GM12878 (cell line): ENCODE results near the gene ELAPOR1. TPM values are rescaled to one million over a fixed set of nuclear protein-coding genes. Genes with fewer than 3 reads are reported as not detected.

ENCODE experiments used
- ASH2L ChIP-seq: fragments of 300-600, 200-600 bp; sonication (generic); IDR thresholded peaks from 2 replicates; pipeline ENCODE4 v1.6.1; 2017; ENCODE audit warnings: low read depth, mild to moderate bottlenecking, borderline replicate concordance
- ATF2 ChIP-seq: IDR thresholded peaks from 2 replicates; pipeline ENCODE4 v1.6.1; 2012; ENCODE audit warnings: low read length, inconsistent platforms
- ATF7 ChIP-seq: fragments of 450-650 bp; IDR thresholded peaks from 2 replicates; pipeline ENCODE4 v1.6.1; 2016; ENCODE audit warnings: low read depth, mild to moderate bottlenecking
- BCL3 ChIP-seq: IDR thresholded peaks from 2 replicates; pipeline ENCODE4 v1.6.1; 2011; ENCODE audit warnings: borderline replicate concordance, low read depth, mild to moderate bottlenecking, moderate library complexity, low read length; ENCODE audit not compliant: insufficient read depth, poor library complexity, severe bottlenecking
- BRCA1 ChIP-seq: IDR thresholded peaks from 2 replicates; pipeline ENCODE4 v1.6.1; 2011; ENCODE audit warnings: low read depth, low read length, improper control_type of control experiment
- CEBPB ChIP-seq, 2 experiments: fragments of 150-350 bp in 1 of 2; IDR thresholded peaks; 2 replicates each; pipeline ENCODE4 v1.6.1; 2012 to 2014; ENCODE audit warnings: low read depth in 2 of 2, low read length in 2 of 2, borderline replicate concordance in 1 of 2, inconsistent platforms in 1 of 2
- DPF2 ChIP-seq: fragments of 450-650 bp; IDR thresholded peaks from 2 replicates; pipeline ENCODE4 v1.6.1; 2017; ENCODE audit warnings: mild to moderate bottlenecking
- HSF1 ChIP-seq: fragments of 150-350 bp; IDR thresholded peaks from 2 replicates; pipeline ENCODE4 v1.6.1; 2014; ENCODE audit warnings: mild to moderate bottlenecking, low read depth, low read length
- IRF3 ChIP-seq: fragments of 450-650 bp; IDR thresholded peaks from 2 replicates; pipeline ENCODE4 v1.6.1; 2014; ENCODE audit warnings: mild to moderate bottlenecking
- IRF4 ChIP-seq: IDR thresholded peaks from 2 replicates; pipeline ENCODE4 v1.6.1; 2011; ENCODE audit warnings: low read depth, low read length
- JUND ChIP-seq: IDR thresholded peaks from 2 replicates; pipeline ENCODE4 v1.6.1; 2012; ENCODE audit warnings: low read depth, mild to moderate bottlenecking, low read length, improper control_type of control experiment, moderate library complexity
- KAT2A ChIP-seq: conservative IDR thresholded peaks from 2 replicates; pipeline ENCODE4 v1.6.1; 2011; ENCODE audit warnings: low read depth, low read length; ENCODE audit not compliant: control insufficient read depth
- MEF2B ChIP-seq: fragments of 450-650 bp; IDR thresholded peaks from 2 replicates; pipeline ENCODE4 v1.6.1; 2018; ENCODE audit warnings: mild to moderate bottlenecking, moderate library complexity; ENCODE audit not compliant: partially characterized antibody, poor library complexity, severe bottlenecking
- MTA2 ChIP-seq: fragments of 450-650 bp; IDR thresholded peaks from 2 replicates; pipeline ENCODE4 v1.6.1; 2016; ENCODE audit warnings: low read depth, mild to moderate bottlenecking, moderate library complexity
- NFYA ChIP-seq: IDR thresholded peaks from 2 replicates; pipeline ENCODE4 v1.6.1; 2011; ENCODE audit warnings: low read depth, mild to moderate bottlenecking, low read length, improper control_type of control experiment, borderline replicate concordance
- NRF1 ChIP-seq: conservative IDR thresholded peaks from 2 replicates; pipeline ENCODE4 v1.6.1; 2011; ENCODE audit warnings: mild to moderate bottlenecking, low read depth, low read length, improper control_type of control experiment
- POLR2A ChIP-seq: IDR thresholded peaks from 2 replicates; pipeline ENCODE4 v1.6.1; 2011; ENCODE audit warnings: low read depth, mild to moderate bottlenecking, low read length
- RUNX3 ChIP-seq: IDR thresholded peaks from 2 replicates; pipeline ENCODE4 v1.6.1; 2012; ENCODE audit warnings: low read length, inconsistent platforms
- SIN3A ChIP-seq: IDR thresholded peaks from 2 replicates; pipeline ENCODE4 v1.6.1; 2012; ENCODE audit warnings: low read depth, low read length, improper control_type of control experiment
- SMC3 ChIP-seq: IDR thresholded peaks from 2 replicates; pipeline ENCODE4 v1.6.1; 2011; ENCODE audit warnings: low read length, improper control_type of control experiment, borderline replicate concordance
- SUPT20H ChIP-seq: IDR thresholded peaks from 2 replicates; pipeline ENCODE4 v1.6.1; 2011; ENCODE audit warnings: low read depth, mild to moderate bottlenecking, low read length, moderate library complexity, borderline replicate concordance; ENCODE audit not compliant: control insufficient read depth
- SUZ12 ChIP-seq: fragments of 200-600 bp; sonication (generic); IDR thresholded peaks from one replicate; pipeline ENCODE4 v1.6.1; 2018; ENCODE audit warnings: antibody characterized with exemption, mild to moderate bottlenecking; ENCODE audit not compliant: unreplicated experiment
- TAF1 ChIP-seq: IDR thresholded peaks from 2 replicates; pipeline ENCODE4 v1.6.1; 2011; ENCODE audit warnings: mild to moderate bottlenecking, low read depth, low read length, borderline replicate concordance
- TCF3 ChIP-seq: IDR thresholded peaks from 2 replicates; pipeline ENCODE4 v1.6.1; 2012; ENCODE audit warnings: low read depth, mild to moderate bottlenecking, low read length, borderline replicate concordance; ENCODE audit not compliant: insufficient read depth
- ZNF622 ChIP-seq: fragments of 450-650 bp; IDR thresholded peaks from 2 replicates; pipeline ENCODE4 v1.6.1; 2017; ENCODE audit warnings: mild to moderate bottlenecking, inconsistent platforms
- polyA plus RNA-seq, 11 experiments: library from polyadenylated mRNA; depleted of rRNA in 4 of 11; unstranded in 6 of 11; stranded (reverse) in 5 of 11; fragments of >200 nt; fragmentation: Nextera tagmentation in 4 of 11; fragmentation: Illumina TruSeq in 1 of 11; extraction: Ambion mirVana in 4 of 11; extraction: Trizol in 1 of 11; gene quantifications; 1 replicate in 1 of 11; 2 replicates in 10 of 11; pipeline versions ENCODE4 v1.2.1 to v1.2.3, GENCODE V29; 2011 to 2016; ENCODE audit warnings: inconsistent platforms in 2 of 11, missing spikeins in 2 of 11, low read depth in 1 of 11
- total RNA-seq, 4 experiments: library from RNA; depleted of rRNA in 3 of 4; stranded (reverse); fragments of >200 nt in 3 of 4; fragmentation: Illumina TruSeq in 1 of 4; extraction: Trizol in 1 of 4; gene quantifications; 2 replicates each; pipeline versions ENCODE4 v1.2.1 to v1.2.3, GENCODE V29; 2013 to 2021

ELAPOR1 gene
- total and polyA plus RNA-seq, 10 of the 15 experiments (the other 5 are each of a cell fraction or from before 2014, with no cell fraction given): 0.04 to 2.1 (median 0.19) TPM; not detected in 2

- TF ChIP-seq HSF1: no peak; the same call in 1 of the 2 replicates
- TF ChIP-seq BRCA1: no peak
- TF ChIP-seq POLR2A: peak; percentile 98
- TF ChIP-seq SUPT20H: no peak
- TF ChIP-seq ASH2L: no peak
- TF ChIP-seq NRF1: no peak
- 0 out of 2 replicates have a peak, but pooled peaks have one; percentile 9 for TF ChIP-seq IRF4
- 0 out of 2 replicates have a peak, but pooled peaks have one; percentile 13 for TF ChIP-seq IRF3
- no peak for TF ChIP-seq SUZ12
- TF ChIP-seq NFYA: no peak
- no peak for TF ChIP-seq KAT2A
- peak; percentile 72 for TF ChIP-seq RUNX3
- peak; percentile 77 for TF ChIP-seq TAF1
- TF ChIP-seq DPF2: 0 out of 2 replicates have a peak, but pooled peaks have one; percentile 53
- TF ChIP-seq MEF2B: peak; percentile 93
- TF ChIP-seq CEBPB (IDR thresholded peaks at IDR 0.05; ENCODE audit: borderline replicate concordance in 1 of 2, low read depth in 2 of 2, low read length in 2 of 2): no peak
- 0 out of 2 replicates have a peak, but pooled peaks have one; percentile 20 for TF ChIP-seq MTA2
- no peak for TF ChIP-seq JUND
- peak; percentile 61 for TF ChIP-seq ATF7
- no peak for TF ChIP-seq SMC3
- TF ChIP-seq TCF3: peak; percentile 88
- TF ChIP-seq SIN3A: peak; percentile 98
- TF ChIP-seq ZNF622: no peak
- no peak for TF ChIP-seq BCL3
- TF ChIP-seq ATF2: no peak
Observed at GRCh38 chr1:109075531-109076490, 38.1 kb upstream of the ELAPOR1 start, which contains the start of gene TAF13 (continued).
